ENCODE measurements around the gene LUC7L.

DNA sequence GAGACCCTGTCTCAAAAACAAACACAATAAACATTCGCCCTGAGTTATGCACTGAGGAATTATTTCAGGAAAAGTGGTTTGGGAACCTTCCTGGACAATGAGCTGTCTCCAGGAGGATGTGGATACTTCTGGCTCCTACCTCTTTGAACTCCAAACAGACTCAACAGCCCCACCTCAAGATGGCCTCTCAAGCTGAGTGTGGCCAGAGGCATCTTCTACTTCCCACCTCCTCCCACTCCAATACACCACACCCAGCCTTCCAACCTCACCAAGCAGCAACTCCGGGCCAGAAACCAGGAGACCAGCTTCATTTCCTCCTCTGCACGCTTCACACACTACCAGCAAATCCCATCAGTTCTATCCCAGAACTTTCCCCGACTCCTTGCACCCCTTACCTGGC lies 37.4 kb downstream of the LUC7L start:
- TF ChIP-seq, protein P1, sequence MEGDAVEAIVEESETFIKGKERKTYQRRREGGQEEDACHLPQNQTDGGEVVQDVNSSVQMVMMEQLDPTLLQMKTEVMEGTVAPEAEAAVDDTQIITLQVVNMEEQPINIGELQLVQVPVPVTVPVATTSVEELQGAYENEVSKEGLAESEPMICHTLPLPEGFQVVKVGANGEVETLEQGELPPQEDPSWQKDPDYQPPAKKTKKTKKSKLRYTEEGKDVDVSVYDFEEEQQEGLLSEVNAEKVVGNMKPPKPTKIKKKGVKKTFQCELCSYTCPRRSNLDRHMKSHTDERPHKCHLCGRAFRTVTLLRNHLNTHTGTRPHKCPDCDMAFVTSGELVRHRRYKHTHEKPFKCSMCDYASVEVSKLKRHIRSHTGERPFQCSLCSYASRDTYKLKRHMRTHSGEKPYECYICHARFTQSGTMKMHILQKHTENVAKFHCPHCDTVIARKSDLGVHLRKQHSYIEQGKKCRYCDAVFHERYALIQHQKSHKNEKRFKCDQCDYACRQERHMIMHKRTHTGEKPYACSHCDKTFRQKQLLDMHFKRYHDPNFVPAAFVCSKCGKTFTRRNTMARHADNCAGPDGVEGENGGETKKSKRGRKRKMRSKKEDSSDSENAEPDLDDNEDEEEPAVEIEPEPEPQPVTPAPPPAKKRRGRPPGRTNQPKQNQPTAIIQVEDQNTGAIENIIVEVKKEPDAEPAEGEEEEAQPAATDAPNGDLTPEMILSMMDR (IDR thresholded peaks at IDR 0.05) = no peak
- TF ChIP-seq POLR2A (IDR thresholded peaks at IDR 0.05) (no peak), POLR2AphosphoS5 (IDR thresholded peaks at IDR 0.05; ENCODE audit: insufficient read depth in 1 of 2, low read depth in 1 of 2) (no peak)
